OCI-LY7 (cell line): ENCODE measurements around the gene SRI. TPM values are rescaled to one million over a fixed set of nuclear protein-coding genes. Genes with fewer than 3 reads are reported as not detected.

Source experiments
- BruUV-seq: library from RNA; stranded (reverse); fragments of 400-500 nt; replicated peaks from 2 replicates; lab custom pipeline; 2021; lab: Mats Ljungman, UMichigan
- CTCF ChIA-PET: fragments of 300-600 bp; sonication (Branson Sonifier 250); formaldehyde crosslinking; loops from one replicate; lab custom pipeline; 2022; ENCODE audit warnings: antibody characterized with exemption; ENCODE audit not compliant: unreplicated experiment; lab: Charles Lee
- POLR2A ChIA-PET: fragments of 300-600 bp; sonication (Branson Sonifier 250); formaldehyde crosslinking; loops from one replicate; lab custom pipeline; 2022; ENCODE audit warnings: antibody characterized with exemption; lab: Charles Lee
- DNase-seq: peaks from one replicate; pipeline ENCODE4 v3.0.0-alpha.2; 2015; ENCODE audit warnings: low spot score
- H2AFZ ChIP-seq: fragments of 200-600 bp; sonication (generic), shearing (Covaris generic); 2 replicates; pipeline ENCODE4 v1.6.1; 2014; ENCODE audit warnings: mild to moderate bottlenecking, antibody characterized with exemption, low read length, moderate library complexity
- H3K27ac ChIP-seq: fragments of 200-600 bp; sonication (generic); 2 replicates; pipeline ENCODE4 v1.5.1; 2014; ENCODE audit warnings: mixed run types, low read depth, mild to moderate bottlenecking, moderate library complexity, low read length, inconsistent platforms; ENCODE audit not compliant: poor library complexity, severe bottlenecking
- H3K36me3 ChIP-seq: fragments of 200-600 bp; sonication (generic); 2 replicates; pipeline ENCODE4 v1.6.1; 2014; ENCODE audit warnings: mild to moderate bottlenecking, antibody characterized with exemption, low read length, moderate library complexity, mixed read lengths; ENCODE audit not compliant: insufficient read depth
- H3K4me1 ChIP-seq: fragments of 200-600 bp; sonication (generic); 2 replicates; pipeline ENCODE4 v1.5.1; 2014; ENCODE audit warnings: mild to moderate bottlenecking, low read length; ENCODE audit not compliant: insufficient read depth, poor library complexity, severe bottlenecking
- H3K4me2 ChIP-seq: fragments of 200-600 bp; sonication (generic); 2 replicates; pipeline ENCODE4 v1.6.1; 2014; ENCODE audit warnings: mild to moderate bottlenecking, low read length
- H3K4me3 ChIP-seq: fragments of 200-600 bp; sonication (generic); 2 replicates; pipeline ENCODE4 v1.5.1; 2014; ENCODE audit warnings: mild to moderate bottlenecking, low read depth, low read length; ENCODE audit not compliant: poor library complexity, severe bottlenecking
- H3K79me2 ChIP-seq: fragments of 200-600 bp; sonication (generic); 2 replicates; pipeline ENCODE4 v1.6.1; 2016; ENCODE audit warnings: low read depth, mild to moderate bottlenecking, low read length, moderate library complexity, mixed read lengths; ENCODE audit not compliant: insufficient read depth
- H3K9me2 ChIP-seq: fragments of 200-600 bp; sonication (generic); 2 replicates; pipeline ENCODE4 v1.6.1; 2016; ENCODE audit warnings: mild to moderate bottlenecking, low read length, mixed read lengths; ENCODE audit not compliant: insufficient read depth
- H3K9me3 ChIP-seq: fragments of 200-600 bp; sonication (generic); 2 replicates; pipeline ENCODE4 v1.6.1; 2014; ENCODE audit warnings: mild to moderate bottlenecking, mixed run types, low read length, mixed read lengths
- H4K20me1 ChIP-seq: fragments of 200-600 bp; sonication (generic); 2 replicates; pipeline ENCODE4 v1.6.1; 2014; ENCODE audit warnings: mild to moderate bottlenecking, antibody characterized with exemption, low read length, moderate library complexity, mixed read lengths; ENCODE audit not compliant: insufficient read depth
- CTCF ChIP-seq: fragments of 200-600 bp; sonication (generic); conservative IDR thresholded peaks from 2 replicates; pipeline ENCODE4 v1.5.1; 2014; ENCODE audit warnings: mild to moderate bottlenecking, antibody characterized with exemption, low read length, moderate library complexity, mixed read lengths
- EZH2phosphoT487 ChIP-seq: fragments of 200-600 bp; sonication (generic); IDR thresholded peaks from 2 replicates; pipeline ENCODE4 v1.6.1; 2018; ENCODE audit warnings: low read depth, borderline replicate concordance, mild to moderate bottlenecking, mixed run types, antibody characterized with exemption, low read length, moderate library complexity, mixed read lengths
- intact Hi-C: fragments of 100-400 bp; cut with micrococcal nuclease; formaldehyde crosslinking; loops from one replicate; pipeline ENCODE4 v1.10.0; 2022; ENCODE audit not compliant: unreplicated experiment
- total RNA-seq, 2 experiments: library from RNA; depleted of rRNA in 1 of 2; stranded (reverse); fragments of >200 nt in 1 of 2; shearing (Covaris generic) in 1 of 2; gene quantifications; 2 replicates each; pipeline ENCODE4 v1.2.3, GENCODE V29; 2014 to 2022

The SRI gene
- total RNA-seq, 2 experiments from 2014 or later = 61.7 to 140 TPM

- Histone ChIP-seq H4K20me1 (no peaks in the 10 kb centered on the region), H3K9me2 (no peaks in the 10 kb centered on the region), H2AFZ (no peak overlapping the region), H3K4me1 (no peaks in the 10 kb centered on the region), H3K4me2 (no peak overlapping the region), H3K9me3 (no peaks in the 10 kb centered on the region), H3K27ac (no peak overlapping the region), H3K36me3 (peaks cover 44% of the 10 kb centered on the region), H3K4me3 (no peak overlapping the region), H3K79me2 (no peaks in the 10 kb centered on the region)
- TF ChIP-seq CTCF (no peak), EZH2phosphoT487 (no peak)
- ChIA-PET CTCF (no interaction called here), POLR2A (interaction anchor here (1.3 kb wide), 1 partner anchor 14 kb away, joined by 3 read pairs; no protein-coding TSS in a partner anchor)
- no TSS peak for BruUV-seq
- DNase-seq = no peak
- intact Hi-C loops = no loop called here
Measured at GRCh38 chr7:88200789-88201188, 19.0 kb downstream of the SRI start.

- ChIA-PET POLR2A (interaction anchor here (1.3 kb wide), 1 partner anchor 13 kb away, joined by 3 read pairs; no protein-coding TSS in a partner anchor), CTCF (no interaction called here)
- no peaks in the 10 kb centered on the region for H4K20me1 ChIP-seq
- no peak overlapping the region for H3K4me2 ChIP-seq
- H3K9me3 ChIP-seq = no peaks in the 10 kb centered on the region
- no peak for DNase-seq
- no peaks in the 10 kb centered on the region for H3K4me1 ChIP-seq
- intact Hi-C loops = no loop called here
- H2AFZ ChIP-seq = no peak overlapping the region
- TF ChIP-seq CTCF (no peak), EZH2phosphoT487 (no peak)
- no TSS peak for BruUV-seq
- H3K4me3 ChIP-seq = no peak overlapping the region
- H3K9me2 ChIP-seq = no peaks in the 10 kb centered on the region
- no peaks in the 10 kb centered on the region for H3K79me2 ChIP-seq
- H3K27ac ChIP-seq = no peak overlapping the region
- peaks cover 38% of the 10 kb centered on the region for H3K36me3 ChIP-seq
Measured at GRCh38 chr7:88200261-88200660, 19.6 kb downstream of the SRI start.

- no peak overlapping the region for H3K4me3 ChIP-seq
- no peak overlapping the region for H3K4me2 ChIP-seq
- BruUV-seq = no TSS peak
- intact Hi-C loops = no loop called here
- H3K4me1 ChIP-seq = no peaks in the 10 kb centered on the region
- no peaks in the 10 kb centered on the region for H3K36me3 ChIP-seq
- H4K20me1 ChIP-seq = no peaks in the 10 kb centered on the region
- H3K27ac ChIP-seq = no peak overlapping the region
- H2AFZ ChIP-seq = no peak overlapping the region
- TF ChIP-seq EZH2phosphoT487 (no peak), CTCF (no peak)
- H3K9me3 ChIP-seq = no peaks in the 10 kb centered on the region
- CTCF ChIA-PET = no interaction called here
- no peak for DNase-seq
- no peaks in the 10 kb centered on the region for H3K79me2 ChIP-seq
- POLR2A ChIA-PET = no interaction called here
- H3K9me2 ChIP-seq = no peaks in the 10 kb centered on the region
Measured at GRCh38 chr7:88191911-88192310, 27.9 kb downstream of the SRI start.
